RWPE1 (cell line): ENCODE measurements around the gene VAV1.

ENCODE experiments used
- CTCF ChIA-PET: fragments of 350-600 bp; sonication (Branson Sonifier 250); formaldehyde crosslinking; extraction: SDS; loops from one replicate; lab custom pipeline; 2021; lab: Yijun Ruan, JAX
- POLR2A ChIA-PET: fragments of 400-600 bp; formaldehyde crosslinking; extraction: SDS; loops from one replicate; lab custom pipeline; 2020; ENCODE audit warnings: antibody characterized with exemption; ENCODE audit not compliant: low non-redundant PET; lab: Yijun Ruan, JAX
- DNase-seq: peaks from one replicate; pipeline ENCODE4 v3.0.0; 2012; ENCODE audit warnings: low spot score
- H3K27ac ChIP-seq: fragments of 450-650 bp; 2 replicates; pipeline ENCODE4 v1.5.1; 2017
- CTCF ChIP-seq: fragments of 450-650 bp; conservative IDR thresholded peaks from 2 replicates; pipeline ENCODE4 v1.5.1; 2017; ENCODE audit warnings: low read depth, mild to moderate bottlenecking

VAV1 gene

DNA sequence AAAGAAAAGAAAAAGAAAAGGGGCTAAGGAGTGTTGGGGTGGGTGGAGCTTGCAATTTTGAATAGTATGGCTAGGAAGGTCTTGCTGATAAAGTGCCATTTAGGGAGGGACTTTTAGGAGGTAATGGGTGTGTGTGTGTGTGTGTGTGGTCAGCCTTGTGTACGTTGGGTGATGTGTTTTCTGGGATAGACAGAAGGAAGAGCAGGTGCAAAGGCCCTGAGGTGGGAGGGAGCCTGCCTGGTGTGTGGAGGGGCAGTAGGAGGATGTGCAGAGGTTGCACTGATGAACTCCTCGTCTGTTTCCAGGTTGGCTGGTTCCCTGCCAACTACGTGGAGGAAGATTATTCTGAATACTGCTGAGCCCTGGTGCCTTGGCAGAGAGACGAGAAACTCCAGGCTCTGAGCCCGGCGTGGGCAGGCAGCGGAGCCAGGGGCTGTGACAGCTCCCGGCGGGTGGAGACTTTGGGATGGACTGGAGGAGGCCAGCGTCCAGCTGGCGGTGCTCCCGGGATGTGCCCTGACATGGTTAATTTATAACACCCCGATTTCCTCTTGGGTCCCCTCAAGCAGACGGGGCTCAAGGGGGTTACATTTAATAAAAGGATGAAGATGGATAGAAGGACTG lies 84.4 kb downstream of the VAV1 start:
- ChIA-PET CTCF (interaction anchor here (0.6 kb wide), 1 partner anchor 748 kb away, joined by 4 read pairs; no protein-coding TSS in a partner anchor), POLR2A (no interaction called here)
- TF ChIP-seq CTCF, result no peak
- H3K27ac ChIP-seq, result no peak overlapping the region
- no peak for DNase-seq

DNA sequence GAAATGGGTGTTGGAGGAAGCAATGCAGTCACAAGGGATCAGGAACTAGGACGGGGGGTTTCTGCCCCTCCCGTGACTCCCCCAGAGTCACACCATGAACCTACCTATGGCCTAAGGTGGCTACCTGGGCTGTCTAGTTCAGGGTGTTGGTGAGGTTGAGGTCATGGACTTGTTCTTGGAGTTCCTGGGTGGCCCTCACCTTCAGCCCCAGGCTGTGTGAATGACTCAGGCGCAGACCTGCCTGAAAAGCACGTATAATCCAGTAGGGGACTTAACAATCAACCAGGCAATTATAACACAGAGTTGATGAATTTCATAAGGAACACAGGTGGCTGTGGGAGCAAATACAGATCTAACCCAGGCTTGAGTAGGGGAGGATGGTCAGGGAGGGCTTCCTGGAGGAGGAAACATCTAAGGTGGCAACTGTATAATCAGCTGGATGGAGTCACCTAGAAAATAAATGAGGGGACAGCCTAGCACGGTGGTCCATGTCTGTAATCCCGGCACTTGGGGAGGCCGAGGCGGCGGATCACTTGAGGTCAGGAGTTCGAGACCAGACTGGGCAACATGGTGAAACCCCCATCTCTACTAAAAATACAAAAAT lies 89.3 kb downstream of the VAV1 start:
- H3K27ac ChIP-seq, result no peak overlapping the region
- peak; percentile 25 for DNase-seq
- TF ChIP-seq CTCF, result no peak
- POLR2A ChIA-PET, result interaction anchor here (0.6 kb wide), 2 partner anchors 97 to 282 kb away, joined by 3 read pairs; no protein-coding TSS in a partner anchor
- CTCF ChIA-PET, result interaction anchor here (0.6 kb wide), 1 partner anchor 125 kb away, joined by 3 read pairs; no protein-coding TSS in a partner anchor

GRCh38 chr19:6862673-6863078 lies 90.2 kb downstream of the VAV1 start:
- peak overlapping the region; percentile 60 for H3K27ac ChIP-seq
- peak; percentile 62 for DNase-seq
- peak; percentile 76 for TF ChIP-seq CTCF
- CTCF ChIA-PET, result interaction anchor here (0.6 to 2.5 kb wide), 7 partner anchors 39 to 300 kb away, joined by 3 to 19 read pairs (median 3); no protein-coding TSS in a partner anchor
- POLR2A ChIA-PET, result no interaction called here

- ChIA-PET POLR2A (interaction anchor here (0.6 kb wide), 1 partner anchor 1171 kb away, joined by 5 read pairs; no protein-coding TSS in a partner anchor), CTCF (interaction anchor here (0.5 to 2.5 kb wide), 10 partner anchors 12 to 719 kb away, joined by 3 to 19 read pairs (median 3); no protein-coding TSS in a partner anchor)
- no peak for DNase-seq
- no peak for TF ChIP-seq CTCF
- no peak overlapping the region for H3K27ac ChIP-seq
These were observed 91.9 kb downstream of the VAV1 start for GRCh38 chr19:6864325-6864940.

GRCh38 chr19:6865849-6866248 lies 93.3 kb downstream of the VAV1 start:
- TF ChIP-seq CTCF, result no peak
- CTCF ChIA-PET, result no interaction called here
- DNase-seq, result no peak
- POLR2A ChIA-PET, result no interaction called here
- no peak overlapping the region for H3K27ac ChIP-seq

DNA sequence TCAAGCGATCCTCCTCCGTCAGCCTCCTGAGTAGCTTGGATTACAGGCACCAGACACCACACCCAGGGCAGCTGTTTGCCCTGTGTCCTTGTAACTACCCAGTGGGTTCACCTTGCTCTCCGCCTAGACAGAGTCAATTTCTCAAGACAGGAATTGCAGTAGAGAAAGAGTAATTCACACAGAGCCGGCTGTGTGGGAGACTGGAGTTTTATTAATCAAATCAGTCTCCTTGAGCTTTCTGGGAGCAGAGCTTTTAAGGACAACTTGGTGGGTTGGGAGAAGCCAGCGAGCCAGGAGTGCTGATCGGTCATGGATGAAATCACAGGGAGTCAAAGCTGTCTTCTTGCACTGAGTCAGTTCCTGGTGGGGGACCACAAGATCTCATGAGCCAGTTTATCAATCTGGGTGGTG lies 94.2 kb downstream of the VAV1 start:
- ChIA-PET POLR2A (interaction anchor here (0.6 kb wide), 1 partner anchor 219 kb away, joined by 4 read pairs; no protein-coding TSS in a partner anchor), CTCF (interaction anchor here (0.7 to 1.6 kb wide), 2 partner anchors 128 to 741 kb away, joined by 4 to 6 read pairs; no protein-coding TSS in a partner anchor)
- DNase-seq, result no peak
- TF ChIP-seq CTCF, result no peak
- no peak overlapping the region for H3K27ac ChIP-seq
